GM10248 (cell line): ENCODE data around the gene HSD11B2.

Experiments
- CTCF ChIA-PET: fragments of 300-600 bp; sonication (Branson Sonifier 250); formaldehyde crosslinking; extraction: SDS; loops from one replicate; lab custom pipeline; 2021; ENCODE audit warnings: antibody characterized with exemption; lab: Yijun Ruan, JAX
- POLR2A ChIA-PET: fragments of 350-650 bp; sonication (Branson Sonifier 250); formaldehyde crosslinking; extraction: SDS; loops from one replicate; lab custom pipeline; 2020; ENCODE audit warnings: antibody characterized with exemption; lab: Yijun Ruan, JAX
- DNase-seq: peaks from one replicate; pipeline ENCODE4 v3.0.0; 2012; ENCODE audit errors: extremely low spot score
- TF ChIP-seq, protein P1 (sequence below): IDR thresholded peaks from 2 replicates; pipeline ENCODE4 v1.5.1; 2012; ENCODE audit warnings: mild to moderate bottlenecking, low read depth; ENCODE audit errors: extremely low read depth, missing control alignments, control extremely low read depth

HSD11B2 gene

DNA sequence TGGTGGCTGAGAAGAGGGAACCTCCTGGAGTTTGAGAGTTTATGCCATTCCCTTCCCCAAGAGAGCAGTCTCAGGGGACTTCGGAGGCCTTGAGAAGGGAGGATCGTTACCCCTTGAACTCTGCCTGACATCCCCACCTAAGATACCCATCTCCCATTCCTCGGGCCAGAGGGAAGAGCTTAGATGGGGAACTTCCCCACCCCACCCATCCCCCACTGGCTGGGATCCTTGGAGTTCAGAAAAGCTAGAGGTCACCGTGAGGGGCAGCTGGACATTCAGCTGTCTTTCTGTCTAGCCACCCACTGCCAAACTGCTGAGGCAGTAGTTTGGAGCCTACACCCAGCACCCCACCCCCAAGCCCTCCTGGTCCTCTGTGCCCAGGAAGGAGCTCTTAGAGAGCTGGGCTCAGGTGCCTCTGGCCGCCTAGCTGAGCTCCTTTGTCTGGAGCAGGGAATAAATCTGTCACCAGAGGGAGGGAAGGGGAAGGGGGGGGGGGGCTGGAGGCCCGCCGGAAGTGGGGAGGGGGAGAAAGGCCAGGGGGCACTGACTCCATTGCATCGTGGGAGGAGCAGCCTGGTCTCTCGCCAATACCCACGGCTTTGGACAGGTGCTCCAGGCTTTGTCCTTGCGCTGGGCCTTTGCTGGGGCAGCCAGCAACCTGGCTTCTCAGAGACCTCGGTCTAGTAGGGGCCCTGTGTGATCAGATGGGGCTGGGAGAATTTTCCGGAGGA lies 1.0 kb downstream of the HSD11B2 start:
- TF ChIP-seq, protein P1, sequence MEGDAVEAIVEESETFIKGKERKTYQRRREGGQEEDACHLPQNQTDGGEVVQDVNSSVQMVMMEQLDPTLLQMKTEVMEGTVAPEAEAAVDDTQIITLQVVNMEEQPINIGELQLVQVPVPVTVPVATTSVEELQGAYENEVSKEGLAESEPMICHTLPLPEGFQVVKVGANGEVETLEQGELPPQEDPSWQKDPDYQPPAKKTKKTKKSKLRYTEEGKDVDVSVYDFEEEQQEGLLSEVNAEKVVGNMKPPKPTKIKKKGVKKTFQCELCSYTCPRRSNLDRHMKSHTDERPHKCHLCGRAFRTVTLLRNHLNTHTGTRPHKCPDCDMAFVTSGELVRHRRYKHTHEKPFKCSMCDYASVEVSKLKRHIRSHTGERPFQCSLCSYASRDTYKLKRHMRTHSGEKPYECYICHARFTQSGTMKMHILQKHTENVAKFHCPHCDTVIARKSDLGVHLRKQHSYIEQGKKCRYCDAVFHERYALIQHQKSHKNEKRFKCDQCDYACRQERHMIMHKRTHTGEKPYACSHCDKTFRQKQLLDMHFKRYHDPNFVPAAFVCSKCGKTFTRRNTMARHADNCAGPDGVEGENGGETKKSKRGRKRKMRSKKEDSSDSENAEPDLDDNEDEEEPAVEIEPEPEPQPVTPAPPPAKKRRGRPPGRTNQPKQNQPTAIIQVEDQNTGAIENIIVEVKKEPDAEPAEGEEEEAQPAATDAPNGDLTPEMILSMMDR = no peak
- CTCF ChIA-PET = interaction anchor here (0.8 to 1.3 kb wide), 3 partner anchors 14 to 36 kb away, joined by 3 to 7 read pairs (median 3); no protein-coding TSS in a partner anchor
- DNase-seq = no peak
- POLR2A ChIA-PET = interaction anchor here (0.6 kb wide), 1 partner anchor 9 kb away, joined by 5 read pairs; no protein-coding TSS in a partner anchor

DNA sequence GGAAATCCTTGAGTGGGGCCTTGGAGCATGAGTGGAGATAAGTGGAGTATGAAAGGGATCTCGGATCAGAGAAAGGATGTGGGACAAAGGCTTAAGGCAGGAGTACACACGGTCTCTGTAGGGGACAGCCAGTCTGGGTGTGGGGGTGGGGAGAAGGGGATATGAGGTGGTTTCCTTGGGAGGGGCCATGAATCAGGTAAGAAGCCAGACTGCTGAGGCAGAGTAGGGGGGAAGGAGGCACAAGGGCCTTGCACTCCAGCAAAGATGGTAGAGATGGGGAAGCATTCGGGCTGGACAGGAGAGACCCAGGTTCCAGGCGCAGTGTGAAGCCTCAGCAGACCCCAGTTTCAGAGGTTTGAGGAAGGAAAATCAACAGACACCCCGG lies 1.6 kb downstream of the HSD11B2 start:
- DNase-seq = no peak
- POLR2A ChIA-PET = no interaction called here
- TF ChIP-seq, protein P1 = no peak
- CTCF ChIA-PET = interaction anchor here (0.8 to 1.8 kb wide), 2 partner anchors 13 to 16 kb away, joined by 3 to 6 read pairs; no protein-coding TSS in a partner anchor

DNA sequence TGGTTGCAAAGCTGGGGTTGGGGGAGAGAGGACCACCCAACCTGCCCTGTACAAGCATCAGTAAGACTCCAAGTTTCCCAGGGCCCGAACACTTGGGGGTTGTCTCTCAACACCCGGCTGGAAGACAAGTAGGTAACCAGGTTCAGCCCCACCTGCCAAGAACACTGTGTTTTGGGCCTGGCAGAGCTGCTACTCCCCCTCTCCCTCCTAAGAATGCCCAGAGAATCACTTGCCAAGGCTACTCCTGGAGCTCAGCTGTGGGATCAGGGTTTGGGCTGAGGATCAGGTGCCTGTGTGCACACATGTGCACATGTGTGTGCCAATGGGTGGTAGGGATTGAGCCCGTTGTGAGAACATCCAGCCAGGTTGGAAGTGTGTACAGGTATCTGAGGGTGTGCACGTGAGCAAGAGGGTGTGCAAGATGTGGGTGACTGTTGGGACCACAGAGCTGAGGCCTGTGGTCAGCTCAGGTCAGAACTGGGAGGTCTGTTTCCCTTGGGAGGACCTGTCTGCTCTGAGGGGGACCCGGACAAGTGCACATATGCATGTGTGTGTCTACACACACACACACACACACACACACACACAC lies 2.3 kb downstream of the HSD11B2 start:
- ChIA-PET CTCF (interaction anchor here (0.9 to 1.8 kb wide), 3 partner anchors 10 to 31 kb away, joined by 3 to 6 read pairs (median 4); no protein-coding TSS in a partner anchor), POLR2A (no interaction called here)

DNA sequence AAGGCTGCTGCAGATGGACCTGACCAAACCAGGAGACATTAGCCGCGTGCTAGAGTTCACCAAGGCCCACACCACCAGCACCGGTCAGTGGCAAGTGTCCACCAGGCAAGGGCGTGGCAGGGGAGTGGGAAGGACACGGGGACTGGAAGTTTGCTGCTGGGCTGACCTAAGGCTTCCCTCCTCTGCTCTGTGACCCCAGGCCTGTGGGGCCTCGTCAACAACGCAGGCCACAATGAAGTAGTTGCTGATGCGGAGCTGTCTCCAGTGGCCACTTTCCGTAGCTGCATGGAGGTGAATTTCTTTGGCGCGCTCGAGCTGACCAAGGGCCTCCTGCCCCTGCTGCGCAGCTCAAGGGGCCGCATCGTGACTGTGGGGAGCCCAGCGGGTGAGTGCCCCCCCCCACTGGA lies 4.8 kb downstream of the HSD11B2 start:
- ChIA-PET POLR2A (interaction anchor here (0.6 kb wide), 1 partner anchor 242 kb away, joined by 5 read pairs; no protein-coding TSS in a partner anchor), CTCF (interaction anchor here (1.0 to 2.1 kb wide), 6 partner anchors 8 to 175 kb away, joined by 3 to 16 read pairs (median 3); partner anchors contain the start of gene ZDHHC1)
- no peak for DNase-seq
- TF ChIP-seq, protein P1 = no peak

More for the DNA sequence above, 2.3 kb downstream of the HSD11B2 start:
- no peak for DNase-seq
- TF ChIP-seq, protein P1 = no peak

DNA sequence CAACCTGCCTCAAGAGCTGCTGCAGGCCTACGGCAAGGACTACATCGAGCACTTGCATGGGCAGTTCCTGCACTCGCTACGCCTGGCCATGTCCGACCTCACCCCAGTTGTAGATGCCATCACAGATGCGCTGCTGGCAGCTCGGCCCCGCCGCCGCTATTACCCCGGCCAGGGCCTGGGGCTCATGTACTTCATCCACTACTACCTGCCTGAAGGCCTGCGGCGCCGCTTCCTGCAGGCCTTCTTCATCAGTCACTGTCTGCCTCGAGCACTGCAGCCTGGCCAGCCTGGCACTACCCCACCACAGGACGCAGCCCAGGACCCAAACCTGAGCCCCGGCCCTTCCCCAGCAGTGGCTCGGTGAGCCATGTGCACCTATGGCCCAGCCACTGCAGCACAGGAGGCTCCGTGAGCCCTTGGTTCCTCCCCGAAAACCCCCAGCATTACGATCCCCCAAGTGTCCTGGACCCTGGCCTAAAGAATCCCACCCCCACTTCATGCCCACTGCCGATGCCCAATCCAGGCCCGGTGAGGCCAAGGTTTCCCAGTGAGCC lies 5.8 kb downstream of the HSD11B2 start:
- DNase-seq = no peak
- TF ChIP-seq, protein P1 = no peak
- ChIA-PET POLR2A (interaction anchor here (0.5 kb wide), 1 partner anchor 11 kb away, joined by 3 read pairs; no protein-coding TSS in a partner anchor), CTCF (interaction anchor here (1.4 kb wide), 2 partner anchors 9 to 20 kb away, joined by 3 to 9 read pairs; partner anchors contain the start of gene ZDHHC1)

DNA sequence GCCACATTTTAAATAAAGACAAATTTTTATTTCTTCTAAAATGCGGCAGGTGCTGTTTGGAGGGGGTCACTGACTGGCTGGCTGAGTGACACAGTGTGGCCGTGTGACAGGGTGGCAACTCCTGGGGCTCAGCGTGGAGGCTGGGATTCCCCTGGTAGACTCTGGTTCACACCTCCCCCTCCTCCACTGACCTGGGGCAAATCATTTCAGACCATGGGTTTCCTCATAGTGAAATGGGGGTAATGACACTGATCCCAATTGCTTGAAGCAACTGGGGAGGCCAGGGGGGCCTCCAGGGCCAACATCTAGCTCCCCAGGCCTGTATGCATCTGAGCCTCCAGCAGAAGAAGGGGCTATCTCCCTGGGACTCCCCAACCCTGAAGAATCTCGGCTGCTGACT lies 6.6 kb downstream of the HSD11B2 start:
- no peak for DNase-seq
- CTCF ChIA-PET = interaction anchor here (1.5 to 2.6 kb wide), 2 partner anchors 9 to 31 kb away, joined by 4 to 13 read pairs; no protein-coding TSS in a partner anchor

More for the DNA sequence above, 6.6 kb downstream of the HSD11B2 start:
- TF ChIP-seq, protein P1 = no peak
- POLR2A ChIA-PET = no interaction called here
